Mesendoderm (in vitro differentiated cells): ENCODE data around the gene TEX51.
A peak's percentile ranks its signal among the peaks of the same experiment; 100 is the strongest.

Experiments used
- DNase-seq: peaks from one replicate; pipeline ENCODE4 v3.0.0; 2013
- H2AK5ac ChIP-seq: 2 replicates; pipeline ENCODE4 v1.6.1; 2013; ENCODE audit warnings: low read length, inconsistent platforms
- H2BK120ac ChIP-seq: 2 replicates; pipeline ENCODE4 v1.6.1; 2013; ENCODE audit warnings: low read depth, mild to moderate bottlenecking, low read length, moderate library complexity, mixed read lengths
- H2BK15ac ChIP-seq: replicated peaks from 2 replicates; pipeline ENCODE4 v1.6.1; 2013; ENCODE audit warnings: low read depth, mild to moderate bottlenecking, moderate library complexity
- H2BK5ac ChIP-seq: 2 replicates; pipeline ENCODE4 v1.6.1; 2013; ENCODE audit warnings: low read length, inconsistent platforms
- H3K18ac ChIP-seq: 2 replicates; pipeline ENCODE4 v1.6.1; 2013; ENCODE audit warnings: mild to moderate bottlenecking, low read length, mixed read lengths
- H3K23ac ChIP-seq: one replicate; pipeline ENCODE4 v1.6.1; 2013; ENCODE audit warnings: low read length
- H3K27ac ChIP-seq: 2 replicates; pipeline ENCODE4 v1.5.1; 2013; ENCODE audit warnings: low read depth, mild to moderate bottlenecking, inconsistent platforms, low read length, moderate library complexity
- H3K27me3 ChIP-seq: 2 replicates; pipeline ENCODE4 v1.6.1; 2013; ENCODE audit warnings: low read length, control low read depth, mild to moderate bottlenecking, inconsistent platforms; ENCODE audit not compliant: insufficient read depth, poor library complexity
- H3K36me3 ChIP-seq: 2 replicates; pipeline ENCODE4 v1.6.1; 2013; ENCODE audit warnings: low read length, inconsistent platforms; ENCODE audit not compliant: control insufficient read depth, insufficient read depth
- H3K4ac ChIP-seq: one replicate; pipeline ENCODE4 v1.6.1; 2013; ENCODE audit warnings: low read depth, mild to moderate bottlenecking, low read length, moderate library complexity
- H3K4me1 ChIP-seq: 2 replicates; pipeline ENCODE4 v1.6.1; 2013; ENCODE audit warnings: low read depth, low read length, inconsistent platforms; ENCODE audit not compliant: control insufficient read depth
- H3K4me2 ChIP-seq: 2 replicates; pipeline ENCODE4 v1.6.1; 2013; ENCODE audit warnings: low read length
- H3K4me3 ChIP-seq: 2 replicates; pipeline ENCODE4 v1.5.1; 2013; ENCODE audit warnings: mild to moderate bottlenecking, low read length
- H3K56ac ChIP-seq: one replicate; pipeline ENCODE4 v1.6.1; 2013; ENCODE audit warnings: low read length
- H3K79me1 ChIP-seq: 2 replicates; pipeline ENCODE4 v1.6.1; 2013; ENCODE audit warnings: low read length, inconsistent platforms
- H3K79me2 ChIP-seq: 2 replicates; pipeline ENCODE4 v1.6.1; 2013; ENCODE audit warnings: mild to moderate bottlenecking, low read length; ENCODE audit not compliant: control insufficient read depth, insufficient read depth
- H3K9ac ChIP-seq: 2 replicates; pipeline ENCODE4 v1.6.1; 2013; ENCODE audit warnings: low read length, inconsistent platforms
- H4K5ac ChIP-seq: one replicate; pipeline ENCODE4 v1.6.1; 2013; ENCODE audit warnings: low read length
- H4K8ac ChIP-seq: one replicate; pipeline ENCODE4 v1.6.1; 2013; ENCODE audit warnings: low read depth, mild to moderate bottlenecking, control low read depth, low read length, moderate library complexity
- WGBS: extraction: QIAGEN DNeasy Blood & Tissue Kit; methylation state at CpG from one replicate; pipeline ENCODE4 v1.1.7; 2013; ENCODE audit warnings: low lambda C conversion rate, missing lambda C conversion rate; ENCODE audit not compliant: insufficient coverage; ENCODE audit errors: extremely low coverage; 5-methylcytosine and 5-hydroxymethylcytosine counted together

The TEX51 gene

GRCh38 chr2:126908721-126909177, 10.1 kb downstream of the TEX51 start:
- Histone ChIP-seq H3K27me3 (no peaks in the 10 kb centered on the region), H3K23ac (no peak overlapping the region), H3K18ac (peak overlapping the region; percentile 32), H4K8ac (no peak overlapping the region), H3K4me3 (no peak overlapping the region), H3K79me1 (no peaks in the 10 kb centered on the region), H2BK5ac (peak overlapping the region; percentile 65), H3K79me2 (no peaks in the 10 kb centered on the region), H2AK5ac (no peak overlapping the region), H2BK15ac (no peak overlapping the region), H3K36me3 (no peaks in the 10 kb centered on the region), H3K56ac (peak overlapping the region; percentile 73), H3K4ac (no peak overlapping the region), H4K5ac (no peak overlapping the region), H3K9ac (no peak overlapping the region), H3K4me1 (peaks cover 9% of the 10 kb centered on the region), H3K4me2 (no peak overlapping the region), H2BK120ac (no peak overlapping the region), H3K27ac (no peak overlapping the region)
- no CpG with 5 or more reads among the region's 10 CpGs for WGBS
- DNase-seq = peak; percentile 28

- H3K9ac ChIP-seq = no peak overlapping the region
- H3K4me1 ChIP-seq = peaks cover 9% of the 10 kb centered on the region
- H2BK5ac ChIP-seq = peak overlapping the region; percentile 10
- no peaks in the 10 kb centered on the region for H3K79me1 ChIP-seq
- no peak overlapping the region for H3K27ac ChIP-seq
- peak; percentile 58 for DNase-seq
- H4K8ac ChIP-seq = no peak overlapping the region
- H2AK5ac ChIP-seq = no peak overlapping the region
- no peak overlapping the region for H3K4me2 ChIP-seq
- peak overlapping the region; percentile 41 for H3K18ac ChIP-seq
- H2BK120ac ChIP-seq = no peak overlapping the region
- H3K27me3 ChIP-seq = no peaks in the 10 kb centered on the region
- H2BK15ac ChIP-seq = no peak overlapping the region
- no peak overlapping the region for H3K4ac ChIP-seq
- no peaks in the 10 kb centered on the region for H3K79me2 ChIP-seq
- H3K36me3 ChIP-seq = no peaks in the 10 kb centered on the region
- WGBS = no CpG with 5 or more reads among the region's 6 CpGs
- H3K56ac ChIP-seq = peak overlapping the region; percentile 45
- H3K4me3 ChIP-seq = no peak overlapping the region
- no peak overlapping the region for H4K5ac ChIP-seq
- no peak overlapping the region for H3K23ac ChIP-seq
Measured at GRCh38 chr2:126909366-126909765, 10.7 kb downstream of the TEX51 start.

GRCh38 chr2:126909781-126910180, 11.1 kb downstream of the TEX51 start:
- Histone ChIP-seq H2AK5ac (peak overlapping the region; percentile 4), H4K5ac (no peak overlapping the region), H4K8ac (no peak overlapping the region), H3K9ac (no peak overlapping the region), H3K4me2 (no peak overlapping the region), H3K79me1 (no peaks in the 10 kb centered on the region), H3K4me1 (peaks cover 9% of the 10 kb centered on the region), H3K27ac (no peak overlapping the region), H2BK15ac (no peak overlapping the region), H2BK120ac (no peak overlapping the region), H2BK5ac (no peak overlapping the region), H3K27me3 (no peaks in the 10 kb centered on the region), H3K36me3 (no peaks in the 10 kb centered on the region), H3K18ac (no peak overlapping the region), H3K23ac (no peak overlapping the region), H3K79me2 (no peaks in the 10 kb centered on the region), H3K56ac (peak overlapping the region; percentile 40), H3K4me3 (no peak overlapping the region), H3K4ac (no peak overlapping the region)
- no CpG with 5 or more reads among the region's 3 CpGs for WGBS
- DNase-seq = no peak

GRCh38 chr2:126910637-126911036, 11.9 kb downstream of the TEX51 start:
- Histone ChIP-seq H3K23ac (no peak overlapping the region), H3K4me2 (no peak overlapping the region), H4K8ac (no peak overlapping the region), H3K27ac (no peak overlapping the region), H2AK5ac (no peak overlapping the region), H3K9ac (no peak overlapping the region), H2BK120ac (no peak overlapping the region), H3K79me2 (no peaks in the 10 kb centered on the region), H4K5ac (no peak overlapping the region), H2BK15ac (no peak overlapping the region), H3K4me1 (peaks cover 9% of the 10 kb centered on the region), H3K56ac (no peak overlapping the region), H3K4me3 (no peak overlapping the region), H2BK5ac (no peak overlapping the region), H3K4ac (no peak overlapping the region), H3K36me3 (no peaks in the 10 kb centered on the region), H3K18ac (no peak overlapping the region), H3K79me1 (no peaks in the 10 kb centered on the region), H3K27me3 (no peaks in the 10 kb centered on the region)
- no CpG with 5 or more reads among the region's 1 CpG for WGBS
- DNase-seq = no peak

GRCh38 chr2:126911111-126911796, 12.6 kb downstream of the TEX51 start:
- Histone ChIP-seq H3K79me1 (no peaks in the 10 kb centered on the region), H2AK5ac (no peak overlapping the region), H4K5ac (no peak overlapping the region), H2BK15ac (no peak overlapping the region), H3K18ac (no peak overlapping the region), H3K4ac (no peak overlapping the region), H2BK5ac (no peak overlapping the region), H2BK120ac (no peak overlapping the region), H4K8ac (no peak overlapping the region), H3K56ac (no peak overlapping the region), H3K79me2 (no peaks in the 10 kb centered on the region), H3K4me2 (no peak overlapping the region), H3K9ac (no peak overlapping the region), H3K4me1 (peaks cover 9% of the 10 kb centered on the region), H3K4me3 (no peak overlapping the region), H3K23ac (no peak overlapping the region), H3K36me3 (no peaks in the 10 kb centered on the region), H3K27me3 (no peaks in the 10 kb centered on the region), H3K27ac (no peak overlapping the region)
- no peak for DNase-seq
- WGBS = no CpG with 5 or more reads among the region's 8 CpGs

- H3K4me2 ChIP-seq = no peak overlapping the region
- H3K18ac ChIP-seq = no peak overlapping the region
- no peak overlapping the region for H4K5ac ChIP-seq
- H3K79me1 ChIP-seq = no peaks in the 10 kb centered on the region
- H2BK15ac ChIP-seq = no peak overlapping the region
- no peak overlapping the region for H2BK120ac ChIP-seq
- no peak overlapping the region for H3K4ac ChIP-seq
- H3K23ac ChIP-seq = no peak overlapping the region
- DNase-seq = no peak
- H3K4me3 ChIP-seq = no peak overlapping the region
- H3K56ac ChIP-seq = no peak overlapping the region
- no peaks in the 10 kb centered on the region for H3K27me3 ChIP-seq
- no peaks in the 10 kb centered on the region for H3K36me3 ChIP-seq
- no peak overlapping the region for H3K9ac ChIP-seq
- no peak overlapping the region for H3K27ac ChIP-seq
- H2AK5ac ChIP-seq = no peak overlapping the region
- no CpG with 5 or more reads among the region's 7 CpGs for WGBS
- H3K4me1 ChIP-seq = peaks cover 9% of the 10 kb centered on the region
- no peak overlapping the region for H4K8ac ChIP-seq
- no peak overlapping the region for H2BK5ac ChIP-seq
- H3K79me2 ChIP-seq = no peaks in the 10 kb centered on the region
Measured at GRCh38 chr2:126912201-126912600, 13.5 kb downstream of the TEX51 start.
